SK-N-DZ (cell line): ENCODE measurements around the gene TM9SF3.

Experiments
- DNase-seq: peaks from one replicate; pipeline ENCODE4 v3.0.0-alpha.2; 2015; ENCODE audit warnings: low spot score

Gene TM9SF3

DNA sequence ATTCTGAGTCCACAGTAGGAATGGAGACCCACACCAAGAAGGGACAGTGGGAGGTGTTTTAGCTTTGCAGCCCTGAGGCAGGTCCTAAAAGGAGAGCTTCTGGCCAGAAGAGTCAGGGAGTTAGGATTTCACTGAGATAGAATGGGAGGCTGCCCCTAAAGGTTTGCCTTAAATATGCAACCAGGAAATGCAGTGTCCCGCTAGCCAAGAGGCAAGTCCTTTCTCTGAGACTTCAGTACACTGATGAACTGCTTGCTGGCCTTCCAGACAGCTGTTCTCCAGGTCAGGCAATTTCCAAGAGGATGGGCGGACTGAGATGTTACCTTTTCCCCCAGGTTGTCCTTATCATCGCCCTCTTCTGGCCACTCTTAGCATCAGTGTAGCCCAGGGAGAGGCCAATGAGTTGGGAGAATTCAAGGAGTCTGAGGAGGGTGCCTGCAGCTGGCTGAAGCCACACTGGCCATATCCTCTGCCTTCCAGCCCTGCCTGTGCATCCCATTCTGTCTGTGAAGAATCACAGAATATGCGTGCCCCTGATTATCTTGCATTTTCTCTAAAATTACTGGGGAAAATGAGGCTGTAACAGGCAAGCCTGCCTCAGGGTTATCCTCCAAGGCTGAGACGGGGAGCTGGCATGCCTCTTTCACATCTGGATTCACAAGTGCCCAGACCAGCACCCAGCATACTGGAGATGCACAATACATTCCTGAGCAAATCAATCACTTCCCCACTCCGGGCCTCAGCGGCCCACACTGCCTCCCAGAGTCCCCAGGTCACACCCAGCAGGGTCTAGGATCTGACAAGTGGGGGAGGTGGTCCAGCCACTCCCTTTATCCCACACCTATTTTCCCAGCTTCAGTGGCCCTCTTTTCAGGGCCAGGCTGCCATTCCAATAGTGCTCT is 75.5 kb downstream of the TM9SF3 start:
- peak; percentile 63 for DNase-seq

DNA sequence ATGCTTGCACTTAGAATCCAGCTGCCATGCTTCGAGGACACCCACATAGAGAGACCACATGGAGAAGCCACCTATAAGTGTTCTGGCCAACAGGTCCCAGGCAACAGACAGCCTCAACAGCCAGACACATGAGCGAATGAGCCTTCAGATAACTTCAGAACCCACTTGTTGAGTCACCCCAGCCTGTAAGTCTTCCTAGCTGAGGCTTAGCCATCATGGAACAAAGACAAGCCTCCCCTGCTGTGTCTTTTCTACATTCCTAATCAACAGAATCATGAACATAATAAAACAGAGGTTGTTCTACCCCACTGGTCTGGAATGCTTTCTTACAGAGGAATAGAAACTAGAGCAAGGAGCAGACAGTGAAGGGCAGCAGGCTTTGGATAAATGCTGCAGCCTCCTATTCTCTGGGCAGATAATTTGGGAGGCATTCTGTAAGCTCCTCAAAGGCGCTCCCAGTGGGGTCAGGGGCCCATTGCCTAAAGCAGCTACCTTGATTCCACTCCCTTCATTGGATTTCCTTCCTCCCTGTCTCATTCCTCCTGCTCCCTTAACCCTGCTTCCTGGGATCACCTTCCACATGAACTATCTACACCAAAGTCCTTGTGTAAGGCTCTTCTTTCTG is 77.7 kb downstream of the TM9SF3 start:
- DNase-seq: no peak

DNA sequence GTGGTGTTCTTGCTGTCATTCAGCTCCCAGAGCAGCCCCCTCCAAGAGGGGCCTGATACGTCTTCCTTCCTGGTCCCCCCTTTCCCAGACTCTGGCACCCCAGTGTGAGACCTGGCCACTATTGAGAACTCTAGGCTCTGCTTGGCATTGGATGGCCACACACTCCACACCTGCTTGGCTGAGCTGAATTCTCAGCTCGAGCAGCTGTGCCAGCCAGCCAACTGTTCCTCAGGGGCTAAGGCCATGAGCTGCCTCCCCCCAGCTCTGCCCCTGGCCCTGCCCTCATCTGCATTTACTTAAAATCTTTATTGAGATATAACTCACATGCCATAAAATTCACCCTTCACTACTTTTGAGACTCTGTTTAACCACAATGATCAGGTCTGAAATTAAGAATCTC is 79.8 kb downstream of the TM9SF3 start:
- DNase-seq: no peak

DNA sequence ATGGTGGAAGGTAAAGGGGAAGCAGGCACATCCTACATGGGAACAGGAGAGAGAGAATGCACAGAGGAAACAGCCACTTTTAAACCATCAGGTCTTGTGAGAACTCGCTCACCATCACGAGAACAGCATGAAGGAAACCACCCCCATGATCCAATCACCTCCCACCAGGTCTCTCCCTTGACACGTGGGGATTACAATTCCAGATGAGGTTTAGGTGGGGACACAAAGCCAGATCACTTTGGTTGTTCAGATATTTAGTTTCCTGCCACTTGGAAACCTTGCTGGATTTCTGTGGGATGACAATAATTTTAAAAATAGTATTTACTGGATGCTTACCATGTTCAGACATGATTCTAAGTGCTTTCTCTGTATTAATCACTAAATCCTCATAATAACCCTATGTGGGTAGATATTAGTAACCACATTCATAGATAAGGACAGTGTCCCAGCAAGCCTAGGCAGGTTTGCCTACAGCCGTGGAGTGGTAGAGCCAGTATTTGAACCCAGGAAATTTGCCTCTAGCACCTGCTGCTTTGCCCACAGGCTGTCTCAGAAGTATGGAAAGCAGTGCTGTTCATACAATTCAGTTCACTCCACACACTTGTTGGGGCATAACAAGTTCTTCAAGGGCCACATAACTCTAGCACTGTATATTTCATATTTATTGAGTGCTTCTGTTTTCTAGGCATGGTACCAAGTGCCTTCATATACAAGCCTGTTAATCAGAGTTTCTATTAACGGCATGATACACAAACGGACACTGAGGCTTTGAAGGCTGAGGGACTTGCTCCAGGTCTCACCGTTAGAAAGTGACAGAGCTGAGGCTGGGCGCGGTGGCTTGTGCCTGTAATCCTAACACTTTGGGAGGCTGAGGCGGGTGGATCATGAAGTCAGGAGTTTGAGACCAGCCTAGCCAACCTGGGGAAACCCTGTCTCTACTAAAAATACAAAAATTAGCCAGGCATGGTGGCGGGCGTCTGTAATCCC is 81.4 kb downstream of the TM9SF3 start:
- DNase-seq: no peak

DNA sequence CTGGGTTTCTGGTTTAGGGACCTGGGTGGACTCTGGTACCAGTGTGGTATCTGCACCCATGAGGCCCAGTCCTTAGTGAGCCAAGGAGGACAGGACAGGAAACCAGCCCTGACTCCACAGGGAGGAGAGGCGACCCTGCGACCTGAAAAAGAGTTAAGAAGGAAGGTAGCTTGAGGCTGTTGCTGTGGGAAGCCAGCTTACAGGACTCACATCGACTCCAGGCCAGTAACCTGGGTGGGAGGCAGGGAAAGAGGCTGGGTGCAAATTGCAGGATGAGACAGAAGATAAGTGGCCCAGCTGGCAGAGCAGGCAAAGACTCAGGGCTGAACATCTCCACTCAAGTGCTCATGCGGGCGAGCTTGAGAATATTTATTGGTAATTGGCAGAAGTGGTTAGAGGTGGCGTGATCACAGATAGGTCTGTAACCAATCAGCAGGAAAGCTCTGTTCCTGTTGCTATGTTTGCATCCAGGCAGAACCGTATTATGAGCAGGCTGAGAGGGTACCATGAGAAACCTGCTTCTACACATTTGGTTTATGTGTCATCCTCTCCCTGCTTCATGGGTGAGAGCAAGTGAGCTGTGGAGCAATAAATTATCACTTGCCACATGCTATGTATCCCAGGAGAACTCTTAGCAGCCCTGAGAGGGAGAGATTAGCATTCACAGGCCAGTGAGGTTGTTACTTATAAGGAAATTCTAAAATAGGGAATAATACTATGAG is 84.1 kb downstream of the TM9SF3 start:
- DNase-seq: no peak

DNA sequence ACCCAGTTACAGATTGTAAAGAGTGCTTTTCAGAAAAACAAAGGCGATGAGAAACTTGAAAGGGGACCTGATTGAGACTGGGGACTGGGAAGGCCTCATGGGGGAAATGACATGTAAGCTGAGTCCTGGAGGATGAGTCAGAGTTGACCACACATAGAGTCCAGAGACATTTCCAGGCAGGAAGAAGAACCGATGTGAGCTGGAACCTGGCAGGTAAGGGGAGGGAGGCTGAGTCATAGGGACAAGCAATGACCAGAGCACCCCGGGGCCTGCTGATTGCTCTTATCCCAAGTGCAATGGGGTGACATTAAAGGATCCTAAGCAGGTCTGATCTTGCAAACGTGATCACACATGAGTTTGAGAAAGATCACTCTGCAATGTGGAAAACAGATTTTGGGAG is 84.8 kb downstream of the TM9SF3 start:
- no peak for DNase-seq

DNA sequence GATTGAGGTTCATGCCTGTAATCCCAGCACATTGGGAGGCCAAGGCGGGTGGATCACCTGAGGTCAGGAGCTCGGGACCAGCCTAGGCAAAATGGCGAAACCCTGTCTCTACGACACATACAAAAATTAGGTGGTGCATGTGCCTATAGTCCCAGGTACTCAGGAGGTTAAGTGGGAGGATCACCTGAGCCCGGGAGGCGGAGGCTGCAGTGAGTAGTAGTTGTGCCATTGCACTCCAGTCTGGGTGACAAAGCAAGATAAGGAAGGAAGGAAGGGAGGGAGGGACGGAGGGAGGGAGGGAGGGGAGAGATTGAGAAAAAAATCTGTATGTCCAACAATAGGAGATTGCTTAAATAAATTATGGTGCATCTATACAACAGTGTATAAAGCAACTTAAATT is 86.3 kb downstream of the TM9SF3 start:
- DNase-seq: no peak

DNA sequence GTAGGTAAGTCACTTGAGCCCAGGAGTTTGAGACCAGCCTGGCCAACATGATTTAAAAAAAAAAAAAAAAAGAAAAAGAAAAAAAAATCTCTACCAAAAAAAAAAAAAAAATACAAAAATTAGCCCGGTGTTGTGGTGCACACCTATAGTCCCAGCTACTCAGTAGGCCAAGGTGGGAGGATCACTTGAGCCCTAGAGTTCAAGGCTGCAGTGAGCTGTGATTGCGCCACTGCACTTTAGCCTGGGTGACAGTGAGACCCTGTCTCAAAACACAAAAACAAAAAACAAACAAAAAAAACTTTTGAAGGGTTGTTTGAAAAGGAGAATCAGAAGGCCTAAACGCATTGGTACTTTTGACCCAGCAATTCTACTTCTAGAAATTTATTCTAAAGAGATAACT is 86.8 kb downstream of the TM9SF3 start:
- no peak for DNase-seq

DNA sequence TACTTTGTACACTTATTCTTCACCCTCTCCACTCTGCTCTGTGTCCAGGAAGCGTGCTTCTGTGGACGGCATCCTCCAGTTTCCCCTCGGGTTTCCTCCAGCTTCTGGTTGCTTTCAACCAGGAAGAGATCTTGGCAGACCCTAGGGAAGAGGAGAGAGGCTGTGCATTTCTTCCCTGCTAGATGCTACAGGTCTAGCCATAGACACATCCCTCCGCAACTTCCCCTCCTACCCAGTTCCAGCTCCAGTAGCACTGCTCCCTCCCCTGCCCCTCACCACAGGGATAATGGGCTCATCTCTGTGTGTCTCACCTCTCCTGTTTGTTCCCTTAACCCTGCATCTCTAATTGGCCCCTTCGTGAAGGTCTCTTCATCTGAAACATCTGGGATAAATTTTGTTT is 89.4 kb downstream of the TM9SF3 start:
- no peak for DNase-seq

DNA sequence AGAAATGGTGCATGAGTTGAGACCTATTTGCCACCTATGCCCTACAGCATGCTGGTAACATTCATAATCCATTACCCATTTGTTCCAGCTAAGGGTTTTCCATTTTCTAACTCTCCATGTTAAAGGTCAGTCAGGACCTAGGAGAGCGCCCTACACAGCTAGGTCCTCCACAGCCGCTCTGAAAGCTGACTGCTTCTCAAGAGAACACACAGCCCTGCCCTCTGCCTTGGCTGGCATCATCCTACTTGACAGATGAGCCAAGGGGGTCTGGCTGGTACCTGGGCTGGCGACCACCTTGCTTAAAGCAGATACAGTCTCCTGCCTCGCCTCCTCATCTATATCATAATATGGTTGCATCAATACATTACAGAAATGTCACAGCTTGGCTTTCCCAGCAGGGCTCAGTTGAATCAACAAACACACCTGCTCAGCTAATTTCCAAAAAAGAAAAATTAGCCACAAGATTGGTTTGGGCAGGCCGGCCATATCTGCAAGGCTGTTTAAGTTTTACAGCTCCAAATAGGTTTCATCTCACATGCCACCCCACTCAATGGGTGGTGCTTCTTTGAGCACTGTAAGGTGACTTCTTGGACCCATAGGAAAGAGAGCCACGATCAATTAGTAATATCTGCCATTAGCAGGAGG is 90.4 kb downstream of the TM9SF3 start:
- DNase-seq: no peak

DNA sequence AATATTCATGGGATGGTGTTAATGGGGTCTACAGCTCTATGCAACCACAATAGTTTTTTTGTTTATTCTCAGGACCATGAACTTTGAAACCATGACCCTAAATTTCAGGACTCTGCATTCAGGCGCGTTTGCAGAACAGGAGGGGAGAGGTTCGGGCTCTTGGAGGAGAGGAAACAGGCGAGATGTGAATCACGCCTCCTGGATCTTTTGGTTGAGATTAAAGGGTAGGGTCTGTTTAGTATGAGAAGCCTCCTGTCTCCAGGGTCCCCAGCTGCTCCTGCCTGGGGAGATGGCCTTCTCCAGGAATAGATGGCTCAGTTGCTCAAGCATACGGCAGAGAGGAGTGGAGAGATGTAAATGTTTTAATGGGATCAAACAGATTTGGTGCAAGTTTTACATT is 91.3 kb downstream of the TM9SF3 start:
- no peak for DNase-seq

DNA sequence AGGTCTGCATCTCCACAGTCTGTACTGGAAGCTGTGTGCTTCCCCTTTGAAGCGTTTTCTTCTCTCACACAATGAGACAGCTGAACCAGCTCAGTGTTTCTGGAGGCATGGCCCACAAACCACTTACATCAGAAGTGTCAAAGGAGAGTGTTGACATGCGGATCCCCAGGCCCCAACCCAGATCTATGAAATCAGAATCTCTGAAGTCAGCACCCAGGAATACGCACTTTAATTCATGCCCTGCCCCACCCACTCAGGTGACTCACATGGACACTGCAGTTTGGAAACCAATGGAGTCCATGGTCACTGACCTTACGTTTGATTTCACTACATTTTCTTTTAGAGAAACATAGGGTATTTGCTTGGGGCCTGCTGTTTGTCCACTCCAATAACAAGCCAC is 92.1 kb downstream of the TM9SF3 start:
- DNase-seq: no peak

DNA sequence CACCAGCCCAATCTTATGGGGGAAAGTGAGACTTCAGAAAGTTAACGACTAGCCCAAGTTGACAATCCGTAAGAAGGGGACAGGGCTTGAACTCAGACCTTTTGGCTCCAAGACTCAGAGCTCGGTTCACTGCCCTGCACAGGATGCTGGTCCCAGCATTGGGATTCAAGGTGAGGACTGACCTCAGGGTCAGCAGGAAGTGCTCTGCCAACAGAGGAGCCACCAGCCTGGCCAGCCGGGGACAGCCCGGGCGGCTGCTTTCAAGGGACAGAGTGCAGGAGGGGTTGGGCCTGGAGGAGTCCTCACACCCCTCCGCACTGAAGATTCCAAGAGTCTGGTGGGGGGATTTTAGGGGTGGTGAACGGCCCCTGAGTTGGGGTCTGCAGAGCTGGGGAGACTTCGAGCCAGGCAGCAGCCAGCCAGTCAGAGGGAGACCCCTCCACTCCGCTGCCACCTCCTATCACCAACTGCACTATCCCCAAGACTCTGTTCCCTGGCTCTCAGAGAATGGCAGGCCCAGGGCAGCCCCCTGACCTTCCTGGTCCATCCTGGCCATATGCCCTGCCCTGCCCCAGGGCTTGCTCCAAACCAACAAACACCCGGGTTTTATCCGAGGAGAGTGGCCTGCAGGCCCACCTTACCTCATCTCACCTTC is 92.8 kb downstream of the TM9SF3 start:
- DNase-seq: no peak

DNA sequence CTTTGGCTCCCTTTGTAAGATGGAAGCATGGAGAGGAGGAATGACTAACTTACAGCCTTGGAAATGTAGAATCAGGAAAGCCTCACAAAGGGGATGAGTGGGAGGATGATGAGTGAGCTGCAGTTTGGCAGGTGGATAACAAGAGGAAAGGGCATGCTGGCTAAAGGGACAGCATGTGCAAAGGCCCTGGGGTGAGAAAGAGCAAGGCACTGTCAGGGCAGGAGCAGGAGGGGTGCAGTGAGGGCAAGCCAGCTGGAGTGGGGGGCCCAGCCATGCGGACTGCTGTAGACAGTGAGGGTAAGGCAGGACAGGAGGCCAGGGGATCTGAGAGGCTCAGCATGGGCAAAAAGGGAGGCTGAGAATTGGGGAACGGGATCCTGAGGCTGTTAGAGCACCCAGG is 93.6 kb downstream of the TM9SF3 start:
- DNase-seq: no peak

DNA sequence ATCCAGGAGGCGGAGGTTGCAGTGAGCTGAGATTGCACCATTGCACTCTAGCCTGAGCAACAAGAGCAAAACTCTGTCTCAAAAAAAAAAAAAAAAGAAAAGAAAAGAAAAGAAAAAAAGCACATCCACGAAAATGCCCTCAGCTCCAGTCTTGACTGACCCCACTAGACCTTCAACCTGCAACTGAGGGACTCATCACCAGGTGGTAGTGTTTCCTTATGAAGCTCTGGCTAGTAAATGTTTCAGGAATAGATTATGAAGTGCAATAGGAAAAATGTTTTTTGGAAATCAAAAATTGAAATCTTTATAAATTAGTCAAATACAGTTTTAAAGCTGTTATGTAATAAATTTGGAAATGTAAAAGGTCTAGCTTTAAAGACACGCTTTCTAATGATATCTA is 95.5 kb downstream of the TM9SF3 start:
- DNase-seq: no peak

DNA sequence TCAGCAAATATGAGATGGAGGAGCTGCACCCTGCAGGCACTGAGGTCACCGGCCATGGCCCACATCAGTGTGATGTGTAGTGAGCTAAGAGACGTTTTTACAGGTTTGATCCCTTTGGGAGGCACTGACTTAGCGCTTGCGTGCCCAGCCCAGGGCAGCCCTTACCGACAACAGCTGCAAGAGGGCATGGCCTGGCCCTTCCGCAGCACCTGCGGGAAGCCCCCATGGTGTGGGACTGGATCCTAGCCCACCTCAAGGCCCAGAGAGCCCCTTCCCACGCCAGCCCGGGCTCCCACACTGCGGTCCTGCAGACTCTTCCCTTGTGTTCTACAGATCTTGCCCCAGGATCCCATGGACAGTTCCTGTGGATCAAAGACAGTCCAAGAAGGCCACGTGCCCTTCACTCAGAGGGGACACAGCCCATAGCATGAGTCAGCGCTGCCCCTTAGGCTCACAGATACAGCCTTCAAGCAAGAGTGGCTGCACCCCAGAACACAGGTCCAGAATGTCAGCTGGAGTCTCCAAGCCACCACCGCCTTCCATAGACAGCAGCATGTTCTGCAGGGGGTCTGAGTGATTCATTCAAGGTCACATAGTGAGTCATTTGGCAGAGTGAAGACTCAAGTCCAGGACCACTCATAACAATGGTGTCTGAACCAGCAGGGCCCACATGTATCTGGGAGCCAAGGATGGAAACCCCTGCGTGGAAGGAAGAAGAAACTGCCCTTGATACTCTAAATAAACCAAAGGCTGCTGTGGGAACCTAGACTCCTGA is 98.5 kb downstream of the TM9SF3 start:
- DNase-seq: no peak

DNA sequence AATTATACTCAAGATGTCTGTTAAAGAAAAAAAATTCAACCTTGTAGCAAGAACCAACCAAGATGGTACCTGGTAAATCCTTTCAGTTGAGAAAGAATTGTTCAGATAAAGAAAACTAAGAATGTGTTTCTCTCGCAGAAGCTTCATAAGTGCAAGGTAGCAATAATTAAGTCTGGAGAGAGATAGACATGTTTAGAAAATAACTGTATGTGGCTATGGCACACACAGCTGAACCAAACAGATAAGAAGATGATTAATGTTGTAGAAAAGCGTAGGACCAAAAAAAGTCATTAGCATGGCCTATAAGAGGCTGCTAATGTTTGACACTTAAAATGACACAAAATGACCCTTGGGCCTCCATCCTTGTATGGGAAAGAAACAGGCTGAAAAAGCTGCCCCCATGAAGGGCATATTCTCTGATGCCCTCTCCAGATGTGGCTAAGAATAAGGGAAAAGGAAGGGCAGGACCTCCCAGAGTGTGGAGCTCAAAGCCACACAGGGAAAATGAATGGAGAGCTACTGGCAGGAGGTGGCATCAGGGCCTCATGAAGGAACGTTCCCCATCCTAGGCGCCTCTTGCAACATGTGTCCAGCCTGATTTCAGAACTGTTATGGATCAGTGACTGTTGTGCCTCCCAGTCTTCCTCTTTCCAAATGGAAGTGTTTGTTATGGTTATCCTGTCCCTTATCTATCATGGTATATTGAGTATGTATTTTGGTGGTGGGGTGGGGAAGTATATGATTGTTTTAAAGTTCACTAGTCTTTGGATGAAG is 103.8 kb downstream of the TM9SF3 start:
- no peak for DNase-seq

DNA sequence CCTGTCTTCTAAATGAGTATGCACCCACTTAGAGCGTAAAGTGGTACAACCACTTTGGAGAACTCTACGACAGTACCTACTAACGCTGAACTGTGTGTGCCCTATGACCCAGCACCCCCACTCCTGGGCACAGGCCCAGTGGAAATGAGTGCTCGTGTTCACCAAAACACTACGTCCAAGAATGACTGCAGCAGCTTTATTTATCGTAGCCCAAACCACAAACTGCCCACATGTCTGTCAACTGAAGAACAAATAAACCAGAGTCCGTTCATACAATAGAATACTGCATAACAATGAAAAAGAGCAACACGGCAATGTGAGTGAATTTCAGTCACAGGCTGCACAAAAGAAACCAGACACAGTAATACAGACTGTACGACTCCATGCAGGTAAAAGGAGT is 108.5 kb downstream of the TM9SF3 start:
- DNase-seq: no peak

DNA sequence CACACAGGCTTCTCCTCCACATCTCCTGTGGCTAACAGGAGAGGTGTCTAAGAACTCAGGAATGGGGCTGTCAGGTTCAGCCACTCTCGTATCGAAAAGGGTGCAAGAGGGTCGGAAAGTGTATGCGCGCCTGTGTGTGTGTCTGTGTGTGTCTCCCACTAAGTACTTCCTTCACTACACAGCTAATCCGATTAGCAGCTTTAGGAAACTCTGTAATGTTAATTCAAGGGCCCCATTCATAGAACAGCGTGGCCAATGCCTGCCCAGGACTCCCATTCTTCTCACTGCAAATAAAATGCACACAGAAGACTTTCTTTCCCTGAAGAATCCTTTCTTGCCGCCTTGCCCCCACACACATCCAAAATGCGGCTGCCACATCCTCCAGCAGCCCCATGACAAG is 112.9 kb downstream of the TM9SF3 start:
- no peak for DNase-seq
